Sciatic nerve (tissue), 2 donors: ENCODE results near the gene KLHL29. TPM values are rescaled to one million over a fixed set of nuclear protein-coding genes. Genes with fewer than 3 reads are reported as not detected.

Experiments used
- ATAC-seq: fragments of 200-7000 bp; cut with Tn5 transposase; one replicate; pipeline ENCODE4 v1.9.1; 2020; ENCODE audit warnings: mild to moderate bottlenecking, moderate library complexity
- DNase-seq: peaks from one replicate; pipeline ENCODE4 v3.0.0-alpha.2; 2020; ENCODE audit warnings: low spot score
- intact Hi-C: fragments of 100-400 bp; cut with DNase I; formaldehyde crosslinking; loops from one replicate; pipeline ENCODE4 v1.14.2; 2022
- total RNA-seq: library from RNA; stranded (reverse); fragmentation: NEBNext Ultra II Directional; extraction: Animal tissue kit (Norgen Biotek cat#: 25700); gene quantifications from one replicate; pipeline ENCODE4 v1.2.1, GENCODE V29; 2021
- donor health status: DM: no; HTN: no; CAD: no.
- donor health status: DM: no; HTN: no; CAD: no.

KLHL29 gene
- total RNA-seq, 1 donor from 2014 or later = 31.7 TPM

DNA sequence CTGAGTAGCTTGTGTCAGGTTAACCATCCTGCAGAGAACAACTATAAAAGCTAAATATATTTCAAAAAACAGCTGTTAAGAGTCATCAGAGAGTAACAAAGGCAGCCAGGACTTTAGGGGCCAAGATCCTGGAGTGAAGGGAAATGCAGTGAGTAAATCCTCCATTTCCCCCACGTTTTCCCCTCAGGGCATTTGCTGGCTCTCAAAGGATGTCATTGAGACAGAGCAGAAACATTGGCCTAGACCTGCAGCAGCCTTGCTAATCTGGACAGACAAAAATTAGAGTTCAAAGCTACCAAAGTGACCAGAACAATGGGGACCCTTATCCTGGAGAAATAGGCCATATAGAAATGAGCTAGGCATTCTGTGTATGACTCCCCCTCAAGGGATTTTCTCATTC is 21.1 kb upstream of the KLHL29 start:
- intact Hi-C loops = no loop called here
- no peak for DNase-seq
- no peak for ATAC-seq

DNA sequence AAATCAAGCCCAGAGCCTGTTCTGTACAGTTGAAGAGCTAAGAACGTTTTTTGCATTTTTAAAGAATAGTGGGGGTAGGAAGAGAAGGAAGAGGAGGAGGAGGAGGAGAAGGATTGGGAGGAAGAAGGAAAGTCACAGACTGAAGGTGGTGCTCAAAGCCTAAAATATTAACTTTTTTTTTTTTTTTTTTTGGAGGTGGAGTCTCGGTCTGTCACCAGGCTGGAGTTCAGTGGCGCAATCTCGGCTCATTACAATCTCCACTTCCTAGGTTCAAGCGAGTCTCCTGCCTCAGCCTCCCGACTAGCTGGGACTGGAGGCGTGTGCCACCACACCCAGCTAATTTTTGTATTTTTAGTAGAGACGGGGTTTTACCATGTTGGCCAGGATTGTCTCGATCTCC is 18.3 kb upstream of the KLHL29 start:
- ATAC-seq (peak; percentile 28), DNase-seq (no peak)
- intact Hi-C loops = no loop called here

DNA sequence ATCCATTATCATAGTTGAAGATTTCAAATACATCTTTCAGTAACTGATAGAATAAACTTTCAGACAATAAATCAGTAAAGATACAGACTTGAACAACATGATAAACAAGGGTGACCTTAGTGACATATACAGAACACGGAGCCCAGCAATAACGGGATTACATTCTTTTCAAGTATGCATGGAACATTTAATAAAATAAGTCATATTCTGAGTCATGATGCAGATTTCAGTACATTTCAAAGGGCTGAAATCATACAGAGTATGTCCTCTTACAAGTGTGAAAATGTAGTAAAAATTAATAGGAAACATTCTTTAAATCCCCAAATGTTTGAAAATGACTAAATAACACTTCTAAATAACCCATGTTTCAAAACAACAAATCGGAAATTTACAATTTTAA is 17.2 kb upstream of the KLHL29 start:
- DNase-seq = no peak
- ATAC-seq = no peak
- intact Hi-C loops = no loop called here

DNA sequence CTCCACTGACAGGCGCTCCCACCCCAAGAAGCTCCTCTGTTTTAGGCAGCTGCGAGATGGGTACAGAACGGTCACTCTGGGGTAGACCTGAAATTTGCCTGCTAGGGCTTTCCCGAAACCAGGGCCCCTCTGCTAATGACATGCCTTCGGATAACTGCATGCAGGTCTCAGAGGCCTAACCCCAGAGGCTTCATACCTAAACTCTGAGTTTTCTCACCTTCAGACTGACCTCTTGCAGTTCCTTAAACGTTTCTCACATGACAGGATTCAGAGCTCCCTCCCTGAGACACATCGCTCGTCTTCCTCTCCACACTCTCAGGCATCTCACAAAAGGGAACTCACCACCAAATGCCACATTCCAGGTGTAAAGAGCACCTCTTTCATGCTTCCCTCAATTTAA is 11.3 kb upstream of the KLHL29 start:
- no peak for ATAC-seq
- intact Hi-C loops = no loop called here
- DNase-seq = no peak

DNA sequence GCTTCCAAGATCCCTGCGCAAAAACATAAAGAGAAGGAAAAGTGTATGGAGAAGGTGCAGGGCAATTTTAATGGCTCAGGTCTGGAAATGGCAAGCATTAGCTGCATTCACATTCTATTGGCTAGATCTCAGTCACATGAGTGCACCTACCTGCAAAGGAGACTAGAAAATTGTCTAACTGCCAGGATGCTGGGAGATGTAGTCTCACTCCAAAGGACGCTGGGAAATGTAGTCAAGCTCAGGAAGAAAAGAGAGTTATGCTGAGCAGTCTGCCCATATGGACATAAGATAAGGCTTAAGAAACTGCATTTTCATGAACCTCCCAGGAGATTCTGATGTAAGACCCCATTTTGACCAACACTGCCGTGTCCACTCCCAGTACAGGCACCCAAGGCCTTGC is 9.5 kb upstream of the KLHL29 start:
- no peak for DNase-seq
- intact Hi-C loops = no loop called here
- no peak for ATAC-seq

DNA sequence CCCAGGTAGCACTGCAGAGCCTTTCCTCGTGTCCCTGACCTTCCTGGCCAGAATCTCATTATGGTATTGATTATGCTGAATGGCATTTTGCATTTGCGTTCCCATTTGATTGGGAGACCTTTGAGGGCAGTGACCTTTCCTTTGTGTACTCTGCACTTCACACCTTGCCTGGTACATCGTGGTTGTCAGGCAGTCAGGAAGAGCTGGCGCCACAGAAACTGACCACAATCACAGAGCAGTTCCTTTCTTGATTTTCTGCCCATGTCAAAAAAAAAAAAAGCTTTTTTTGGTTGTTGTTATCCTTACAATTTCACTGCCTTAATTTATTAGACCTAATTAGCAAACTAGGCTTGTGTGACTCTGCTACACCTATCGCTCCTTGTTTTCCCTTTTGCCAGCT is 8.9 kb upstream of the KLHL29 start:
- intact Hi-C loops = no loop called here
- DNase-seq (no peak), ATAC-seq (no peak)

DNA sequence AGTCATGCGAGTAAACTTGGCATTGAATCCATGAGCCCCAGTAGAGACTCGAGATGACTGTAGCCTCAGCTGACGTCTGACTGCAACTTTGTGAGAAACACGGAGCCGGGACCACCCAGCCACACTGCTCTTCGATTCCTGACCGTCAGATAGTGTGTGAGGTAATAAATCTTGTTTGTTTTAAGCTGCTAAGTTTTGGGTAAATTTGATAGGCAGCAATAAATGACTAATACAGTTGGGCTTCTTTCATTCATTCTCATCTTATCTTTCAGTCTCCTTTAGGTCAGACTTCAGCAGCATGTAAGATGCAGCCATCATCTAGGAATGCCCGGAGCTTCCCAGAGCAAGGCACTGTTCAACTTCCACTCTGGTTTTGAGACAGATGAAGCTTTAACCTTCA is 8.0 kb upstream of the KLHL29 start:
- intact Hi-C loops = no loop called here
- ATAC-seq (no peak), DNase-seq (no peak)

DNA sequence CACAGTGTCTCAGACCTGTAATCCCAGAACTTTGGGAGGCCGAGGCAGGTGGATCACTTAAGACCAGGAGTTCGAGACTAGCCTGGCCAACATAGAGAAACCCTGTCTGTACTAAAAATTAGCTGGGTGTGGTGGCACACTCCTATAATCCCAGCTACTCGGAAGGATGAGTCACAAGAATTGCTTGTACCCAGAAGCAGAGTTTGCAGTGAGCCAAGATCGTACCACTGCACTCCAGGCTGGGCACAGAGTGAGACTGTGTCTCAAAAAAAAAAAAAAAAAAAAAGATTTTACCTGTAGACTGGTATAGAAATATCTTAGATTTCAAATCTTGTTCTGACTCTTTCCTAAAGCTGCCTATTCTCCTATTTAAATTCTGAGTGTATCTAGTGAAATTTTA is 7.2 kb upstream of the KLHL29 start:
- intact Hi-C loops = no loop called here
- DNase-seq (no peak), ATAC-seq (no peak)

DNA sequence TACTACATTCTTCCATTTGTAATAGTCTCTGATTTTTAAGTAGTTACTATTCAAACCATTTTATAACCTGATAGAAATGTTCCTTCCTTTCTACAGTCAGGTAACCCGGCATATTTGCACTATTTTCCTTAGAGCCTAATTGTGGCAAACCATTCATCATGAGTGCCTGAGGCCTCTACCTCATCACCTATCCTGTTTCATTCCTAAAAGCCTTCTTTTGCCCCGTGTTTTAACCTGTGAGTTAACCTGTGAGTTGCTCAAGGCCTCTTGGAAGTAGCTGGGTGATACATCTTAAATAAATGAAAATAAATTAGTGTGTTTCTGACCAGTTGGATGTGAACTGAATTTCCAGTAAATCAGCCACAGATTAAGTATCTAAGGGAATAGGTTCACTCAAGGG is 6.5 kb upstream of the KLHL29 start:
- no peak for DNase-seq
- intact Hi-C loops = no loop called here
- ATAC-seq = no peak

DNA sequence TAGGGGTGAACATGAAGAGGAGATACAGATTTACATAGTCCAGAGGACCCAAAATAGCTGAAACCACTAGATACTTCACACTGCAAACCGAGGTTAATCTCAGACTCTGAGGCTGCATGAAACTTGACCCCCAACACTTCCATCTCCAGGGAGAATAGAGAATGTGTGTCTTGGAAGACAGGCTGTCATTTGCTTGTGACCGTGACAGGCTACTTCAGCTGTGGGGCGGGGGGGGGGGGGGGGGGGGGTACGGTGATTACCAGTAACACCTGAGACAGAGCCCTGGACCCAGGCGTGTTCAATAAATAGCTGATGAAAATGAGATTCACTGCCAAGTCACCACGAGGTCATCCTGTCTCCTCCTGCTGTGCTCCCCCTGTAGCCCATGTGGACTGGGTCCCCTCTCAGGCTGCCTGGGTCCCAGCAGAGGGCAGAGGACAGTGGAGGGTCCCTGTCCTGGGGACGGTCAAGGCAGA is 5.7 kb upstream of the KLHL29 start:
- ATAC-seq = no peak
- DNase-seq = no peak
- intact Hi-C loops = no loop called here

DNA sequence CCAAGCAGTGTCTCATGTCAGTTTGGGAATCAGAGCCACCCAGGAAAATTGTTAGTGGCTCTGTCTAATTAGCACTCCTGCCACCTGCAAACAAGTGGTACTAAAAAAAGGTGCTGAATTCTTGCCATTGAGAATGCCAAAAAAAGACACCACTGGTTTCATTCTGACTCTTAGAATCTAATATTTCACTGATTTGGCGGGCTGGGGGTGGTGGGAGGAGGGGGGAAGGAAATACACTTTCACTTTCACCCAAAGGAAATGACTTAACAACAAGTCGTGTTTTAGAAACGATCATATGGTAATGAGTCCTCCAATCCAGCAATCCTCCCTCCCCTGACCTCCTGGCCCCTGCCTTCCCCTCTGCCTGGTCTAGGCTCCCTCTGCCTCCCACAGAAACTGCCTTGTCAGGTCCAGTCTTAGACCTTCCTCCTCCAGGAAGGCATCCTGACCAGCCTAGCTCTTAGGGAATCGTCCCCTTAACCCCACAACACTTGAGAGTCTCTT is 4.4 kb upstream of the KLHL29 start:
- intact Hi-C loops = no loop called here
- ATAC-seq (no peak), DNase-seq (no peak)

DNA sequence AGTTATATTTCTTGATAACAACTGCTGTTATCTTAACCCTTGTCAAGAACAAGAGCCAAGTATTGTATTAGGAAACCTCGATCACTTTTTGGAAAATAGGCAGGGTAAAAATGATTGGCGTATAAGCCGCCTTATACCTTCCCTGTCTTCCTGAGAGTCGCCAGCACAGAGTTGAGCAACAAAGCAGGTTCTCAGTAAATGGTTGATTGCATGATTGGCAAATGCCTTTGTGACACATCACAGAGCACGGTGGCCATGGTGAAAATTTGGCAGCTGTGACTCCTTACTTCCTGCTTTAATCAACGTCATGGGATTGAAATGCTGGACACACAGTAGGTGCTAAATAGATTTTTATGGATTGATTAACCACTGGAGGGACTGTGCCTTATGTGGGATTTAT is 3.9 kb upstream of the KLHL29 start:
- ATAC-seq (no peak), DNase-seq (no peak)

DNA sequence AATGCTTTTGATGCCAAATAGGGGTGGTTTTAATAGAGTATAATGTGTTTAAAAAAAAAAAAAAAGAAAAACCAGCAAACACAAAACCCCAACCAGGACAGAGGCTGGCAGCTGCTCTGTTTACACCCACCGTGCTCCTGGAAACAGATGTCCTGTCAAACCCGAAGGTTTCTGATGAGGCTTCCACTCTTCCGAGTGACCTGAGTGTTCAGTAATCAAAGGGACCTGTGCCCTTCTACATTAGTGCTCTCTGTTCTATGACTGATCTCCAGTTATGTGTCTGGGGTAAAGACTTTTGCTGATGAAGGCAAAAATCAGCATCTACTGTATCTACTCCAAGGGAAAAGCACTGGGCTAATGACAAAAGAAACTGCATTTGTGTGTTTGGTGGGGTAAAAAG is 3.5 kb upstream of the KLHL29 start:
- DNase-seq (no peak), ATAC-seq (no peak)
- intact Hi-C loops = no loop called here

More for the DNA sequence above, 3.9 kb upstream of the KLHL29 start:
- intact Hi-C loops = no loop called here

DNA sequence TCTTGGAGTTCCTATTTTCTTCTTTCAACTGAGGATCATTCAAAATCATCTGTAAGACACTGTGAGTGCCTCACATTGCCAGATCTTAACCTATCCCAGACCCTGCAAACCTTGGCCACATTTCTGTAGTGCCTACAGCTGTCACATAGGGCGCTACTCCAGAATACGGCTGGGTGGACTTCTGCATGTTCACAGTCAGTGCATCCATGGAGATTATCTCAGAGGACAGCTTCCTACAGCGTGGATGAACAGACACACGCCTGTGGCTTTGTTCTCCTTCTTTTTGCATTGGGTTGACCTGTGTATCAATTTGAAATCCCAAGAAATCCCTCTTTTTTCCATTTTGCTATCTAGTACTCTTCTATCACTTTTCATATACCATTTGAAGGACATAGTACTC is 1.9 kb upstream of the KLHL29 start:
- ATAC-seq (no peak), DNase-seq (no peak)
- intact Hi-C loops = no loop called here

DNA sequence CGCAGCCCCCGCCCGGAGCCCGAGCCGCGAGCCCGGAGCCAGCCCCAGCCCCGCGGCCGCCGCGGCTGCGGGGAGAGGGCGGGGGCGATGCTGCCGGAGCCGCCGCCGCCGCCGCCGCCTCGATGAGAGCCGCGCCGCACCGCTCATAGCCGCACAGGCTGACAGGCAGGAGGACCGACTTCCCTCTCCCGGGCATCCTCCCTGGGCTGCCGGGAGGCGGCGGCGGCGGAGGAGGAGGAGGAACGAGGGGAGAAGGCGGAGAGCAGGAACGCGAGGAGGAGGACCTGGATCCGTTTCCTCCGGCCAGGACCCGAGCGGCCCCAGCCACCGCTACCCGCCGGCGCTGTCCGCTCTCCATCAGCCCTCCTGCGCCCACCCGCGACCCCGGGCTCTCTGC is 370 bp downstream of the KLHL29 start:
- no peak for DNase-seq
- intact Hi-C loops = no loop called here
- peak; percentile 14 for ATAC-seq

DNA sequence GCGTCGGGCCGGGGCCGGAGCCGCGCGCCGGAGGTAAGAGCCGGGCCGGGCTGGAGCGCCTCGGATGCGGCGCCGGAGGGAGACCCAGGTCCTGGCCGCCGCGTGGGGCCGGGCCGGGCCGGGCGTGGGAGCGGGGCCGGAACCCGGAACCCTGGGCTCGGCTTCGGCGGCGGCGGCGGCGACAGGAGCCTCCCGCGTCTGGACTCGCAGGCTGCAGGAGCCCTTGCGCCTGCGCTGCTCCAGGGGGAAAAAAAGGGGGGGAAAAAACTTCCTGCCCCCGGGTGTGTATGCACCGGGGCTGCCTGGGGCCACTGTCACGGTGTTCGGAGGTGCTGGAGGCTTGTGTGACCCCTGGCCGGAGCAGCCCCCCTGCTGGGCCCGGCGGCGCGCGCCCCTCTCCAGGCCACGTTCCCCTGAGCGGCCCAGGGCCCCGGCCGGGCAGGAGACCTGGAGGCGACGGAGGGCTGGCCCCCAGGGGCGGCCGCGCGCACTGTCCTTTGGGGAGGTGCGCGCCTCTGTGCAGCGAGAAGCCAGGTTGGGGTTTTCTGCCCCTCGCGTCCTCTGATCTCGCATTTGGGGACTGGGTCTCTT is 864 bp downstream of the KLHL29 start:
- peak; percentile 5 for ATAC-seq
- intact Hi-C loops = no loop called here
- DNase-seq = no peak

DNA sequence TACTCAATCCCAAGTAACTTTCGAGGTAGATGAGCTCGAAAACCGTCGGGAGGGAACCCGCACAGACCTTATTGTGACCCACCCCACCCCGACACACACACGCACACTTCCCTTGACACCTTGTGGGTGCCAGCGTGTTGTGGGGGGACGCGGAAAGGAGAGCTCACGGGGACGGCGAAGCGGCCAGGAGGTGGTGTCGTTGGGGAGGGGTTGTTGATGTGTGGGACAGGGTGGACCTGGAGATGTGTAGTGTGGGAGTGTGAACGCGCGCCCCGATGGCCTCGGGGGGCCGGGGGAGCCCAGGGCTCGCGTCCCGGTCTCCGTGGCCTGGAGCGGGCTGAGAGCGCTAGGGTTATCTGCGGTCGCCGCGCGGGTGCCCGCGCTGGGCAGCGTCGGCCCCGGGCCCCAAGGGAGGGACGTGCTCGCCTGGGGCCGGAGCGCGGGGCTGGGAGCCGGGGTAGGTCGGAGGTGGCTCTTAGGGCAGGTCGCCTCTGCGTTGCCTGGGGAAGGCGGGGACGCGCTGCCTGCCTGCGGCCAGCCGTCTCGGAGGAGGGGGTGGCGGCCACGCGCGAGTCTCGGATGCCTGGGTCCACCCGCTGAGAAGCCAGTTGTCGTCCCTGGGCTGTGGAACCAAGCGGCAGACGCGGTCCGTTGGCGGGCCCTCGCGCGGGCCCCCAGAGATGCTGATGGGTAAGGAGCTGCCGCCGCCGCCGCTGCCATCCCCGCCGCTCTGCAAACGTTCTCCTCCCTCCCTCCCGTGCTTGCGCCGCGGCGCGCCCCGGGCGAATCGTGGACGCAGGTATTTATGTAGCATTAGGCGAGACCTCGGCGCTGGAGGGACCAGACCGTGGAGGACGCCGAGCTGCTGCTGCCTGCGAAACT is 1.6 kb downstream of the KLHL29 start:
- ATAC-seq = peak; percentile 16
- intact Hi-C loops = no loop called here

DNA sequence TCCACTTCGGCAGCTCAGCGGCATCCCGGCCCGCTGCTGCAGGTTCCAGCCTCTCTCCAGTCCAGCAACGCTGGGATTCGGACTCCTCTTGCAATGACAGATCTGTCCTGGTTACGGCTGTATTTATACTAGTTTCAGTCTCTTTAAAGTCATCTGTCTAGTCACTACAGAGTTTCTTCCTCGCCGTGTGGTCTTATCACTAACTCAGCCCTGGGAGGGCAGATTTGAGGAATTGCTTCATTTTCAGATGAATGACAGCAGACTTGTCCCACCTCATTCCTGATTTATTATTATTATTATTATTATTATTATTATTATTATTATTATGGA is 2.2 kb downstream of the KLHL29 start:
- intact Hi-C loops = no loop called here
- no peak for DNase-seq
- no peak for ATAC-seq

More for the DNA sequence above, 1.6 kb downstream of the KLHL29 start:
- DNase-seq = peak; percentile 70

DNA sequence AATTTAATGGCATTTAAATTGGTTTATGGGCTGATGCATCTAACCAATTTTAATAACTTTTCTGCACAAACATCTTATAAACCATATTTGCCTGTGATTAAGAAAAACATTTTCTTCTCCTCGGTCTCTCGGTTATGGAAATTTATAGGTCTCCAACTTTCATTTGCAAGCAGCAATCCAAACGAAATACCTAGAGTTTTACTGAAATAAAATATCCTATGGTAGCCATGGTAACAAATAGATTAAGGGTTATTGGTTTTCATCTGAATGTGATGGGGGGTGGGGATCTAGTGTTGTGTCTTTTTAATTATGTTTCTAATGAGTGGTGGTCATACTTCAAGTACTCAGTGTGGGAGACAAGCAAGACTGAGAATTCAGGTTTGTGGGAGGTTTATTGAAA is 2.9 kb downstream of the KLHL29 start:
- intact Hi-C loops = no loop called here
- DNase-seq (no peak), ATAC-seq (no peak)

DNA sequence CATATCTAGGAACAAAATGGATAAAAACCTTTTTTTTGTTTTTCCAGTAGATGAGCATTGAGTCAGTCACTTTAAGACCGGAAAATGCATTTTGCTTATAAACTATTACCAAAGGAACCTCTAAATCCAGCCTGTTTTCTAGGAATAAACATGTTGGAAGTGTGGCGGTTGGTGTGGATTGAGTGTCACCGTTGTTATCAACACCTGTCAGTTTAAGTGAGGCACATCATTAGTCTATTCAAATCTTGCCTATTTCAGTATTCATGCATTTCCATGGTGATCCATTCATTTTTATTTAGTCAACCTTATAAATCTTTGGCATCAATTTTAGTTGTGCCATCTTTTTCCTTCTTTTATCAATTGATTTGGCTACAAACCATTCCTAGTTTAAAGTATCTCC is 3.3 kb downstream of the KLHL29 start:
- ATAC-seq (no peak), DNase-seq (no peak)
- intact Hi-C loops = no loop called here
